ENCODE measurements around the gene FYCO1.

Gene FYCO1

GRCh38 chr3:45921158-45922038 is 74.2 kb downstream of the FYCO1 start:
- TF ChIP-seq GATA3 (IDR thresholded peaks at IDR 0.05; ENCODE audit: low read depth, low read length) (no peak), GATA2 (IDR thresholded peaks at IDR 0.05; ENCODE audit: low read depth, low read length) (no peak)

GRCh38 chr3:45917146-45917898 is 78.3 kb downstream of the FYCO1 start:
- no peak for TF ChIP-seq GATA3 (IDR thresholded peaks at IDR 0.05; ENCODE audit: low read depth, low read length)
- no peak for TF ChIP-seq GATA2 (IDR thresholded peaks at IDR 0.05; ENCODE audit: low read depth, low read length)

DNA sequence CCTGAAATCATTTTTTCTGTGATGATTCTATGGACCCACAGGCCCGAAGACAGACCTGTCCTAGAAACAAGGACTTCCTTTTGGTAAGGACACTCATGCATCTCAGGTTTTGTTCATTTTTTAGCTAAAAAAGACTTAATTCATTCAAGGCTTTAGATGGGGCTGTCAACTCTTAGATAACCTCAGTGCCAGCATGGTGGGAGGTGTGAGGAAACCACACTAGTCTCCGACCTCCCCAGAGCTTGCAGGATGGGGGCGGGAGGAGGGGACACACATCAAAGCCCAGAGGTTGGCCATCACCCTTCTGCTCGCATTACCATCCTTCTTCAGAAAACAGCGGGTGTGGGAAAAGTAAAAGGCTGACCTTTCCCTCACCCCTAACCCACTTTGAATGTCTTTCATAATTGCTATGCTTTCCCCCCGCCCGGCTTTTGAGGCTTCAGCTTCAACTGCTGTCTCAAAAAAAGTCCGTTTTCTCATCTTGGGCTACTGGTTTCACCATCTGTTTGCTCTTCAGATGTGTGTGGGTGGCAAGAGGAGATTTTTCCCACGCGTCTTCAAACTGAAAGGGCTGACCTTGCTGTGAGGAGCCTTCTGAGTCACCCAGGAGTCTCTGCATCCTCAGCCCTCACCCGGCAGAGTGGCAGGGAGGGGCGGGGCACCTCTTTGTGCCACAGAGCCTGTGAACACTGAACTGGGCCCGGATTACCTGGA is 79.9 kb downstream of the FYCO1 start:
- no peak for TF ChIP-seq GATA2 (IDR thresholded peaks at IDR 0.05; ENCODE audit: low read depth, low read length)
- TF ChIP-seq GATA3 (IDR thresholded peaks at IDR 0.05; ENCODE audit: low read depth, low read length), result no peak

- TF ChIP-seq GATA2 (IDR thresholded peaks at IDR 0.05; ENCODE audit: low read depth, low read length), result no peak
- no peak for TF ChIP-seq GATA3 (IDR thresholded peaks at IDR 0.05; ENCODE audit: low read depth, low read length)
Measured at GRCh38 chr3:45915059-45915439, 80.6 kb downstream of the FYCO1 start.

GRCh38 chr3:45914362-45915058 is 81.1 kb downstream of the FYCO1 start:
- TF ChIP-seq GATA2 (IDR thresholded peaks at IDR 0.05; ENCODE audit: low read depth, low read length) (no peak), GATA3 (IDR thresholded peaks at IDR 0.05; ENCODE audit: low read depth, low read length) (no peak)

GRCh38 chr3:45912435-45912834 is 83.2 kb downstream of the FYCO1 start:
- TF ChIP-seq GATA3 (IDR thresholded peaks at IDR 0.05; ENCODE audit: low read depth, low read length) (no peak), GATA2 (IDR thresholded peaks at IDR 0.05; ENCODE audit: low read depth, low read length) (no peak)

DNA sequence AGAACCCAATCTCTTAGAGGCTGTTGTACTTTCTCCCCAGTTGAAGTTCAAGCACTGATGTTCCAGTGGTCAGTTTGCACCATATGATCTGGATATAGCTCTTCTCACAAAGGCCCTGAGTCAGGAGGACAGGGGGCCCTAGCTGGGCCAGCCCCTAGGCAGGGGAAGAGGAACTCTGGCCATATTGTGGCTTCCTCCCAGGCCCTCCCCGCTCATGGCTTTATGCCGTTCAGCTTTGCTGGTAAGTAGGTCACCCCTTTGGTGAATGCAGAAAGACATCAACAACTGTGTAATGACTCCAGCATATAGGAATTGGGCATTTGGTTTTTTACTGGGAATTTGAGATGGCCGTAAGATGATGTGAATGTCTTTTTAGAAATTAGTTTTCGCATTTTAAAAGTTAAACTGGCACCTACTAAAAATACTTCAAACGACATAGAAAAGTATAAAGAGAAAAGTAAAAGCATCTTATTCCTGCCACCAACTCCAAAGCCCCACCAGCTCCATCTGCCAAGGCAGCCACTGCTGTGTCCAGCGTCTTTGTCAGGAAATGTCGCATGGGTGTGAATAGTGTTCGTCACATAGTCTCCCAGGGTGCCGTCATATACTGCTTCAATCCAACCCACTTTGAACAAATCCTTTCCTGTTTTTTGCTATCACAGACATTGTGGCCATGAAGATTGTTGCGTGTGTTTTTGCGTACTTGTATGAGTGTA is 84.0 kb downstream of the FYCO1 start:
- no peak for TF ChIP-seq GATA2 (IDR thresholded peaks at IDR 0.05; ENCODE audit: low read depth, low read length)
- TF ChIP-seq GATA3 (IDR thresholded peaks at IDR 0.05; ENCODE audit: low read depth, low read length), result no peak

- no peak for TF ChIP-seq GATA3 (IDR thresholded peaks at IDR 0.05; ENCODE audit: low read depth, low read length)
Measured at GRCh38 chr3:45910892-45911291, 84.7 kb downstream of the FYCO1 start.

DNA sequence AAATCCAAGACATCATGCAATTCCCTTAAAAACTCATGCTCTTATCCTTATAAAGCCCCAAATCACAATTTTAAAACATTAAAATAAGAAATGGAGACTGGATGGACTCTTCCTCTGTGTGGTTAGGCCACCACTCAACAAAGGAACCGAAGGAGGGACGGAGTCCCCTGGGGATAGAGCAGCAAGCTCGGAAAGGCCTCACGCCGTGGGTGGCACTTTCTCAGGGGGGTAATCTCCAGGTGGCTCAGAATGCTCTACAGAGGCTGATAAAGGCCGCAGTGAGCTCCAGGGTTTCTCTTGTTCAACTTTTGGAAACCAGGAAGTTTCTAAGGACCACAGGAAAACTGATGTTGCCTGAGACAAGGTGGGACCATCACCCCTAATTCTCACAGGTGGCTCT is 86.1 kb downstream of the FYCO1 start:
- TF ChIP-seq GATA3 (IDR thresholded peaks at IDR 0.05; ENCODE audit: low read depth, low read length) (no peak), GATA2 (IDR thresholded peaks at IDR 0.05; ENCODE audit: low read depth, low read length) (no peak)

GRCh38 chr3:45908761-45909160 is 86.9 kb downstream of the FYCO1 start:
- TF ChIP-seq GATA2 (IDR thresholded peaks at IDR 0.05; ENCODE audit: low read depth, low read length) (no peak), GATA3 (IDR thresholded peaks at IDR 0.05; ENCODE audit: low read depth, low read length) (no peak)

- TF ChIP-seq GATA2 (IDR thresholded peaks at IDR 0.05; ENCODE audit: low read depth, low read length) (no peak), GATA3 (IDR thresholded peaks at IDR 0.05; ENCODE audit: low read depth, low read length) (no peak)
Measured at GRCh38 chr3:45907769-45908705, 87.6 kb downstream of the FYCO1 start.

- TF ChIP-seq GATA3 (IDR thresholded peaks at IDR 0.05; ENCODE audit: low read depth, low read length), result no peak
- no peak for TF ChIP-seq GATA2 (IDR thresholded peaks at IDR 0.05; ENCODE audit: low read depth, low read length)
Measured at GRCh38 chr3:45906681-45907407, 88.8 kb downstream of the FYCO1 start.
